ENCODE measurements around the gene HIVEP3.

The HIVEP3 gene

GRCh38 chr1:41900603-41901444 lies 17.9 kb downstream of the HIVEP3 start:
- no peak overlapping the region for H4K8ac ChIP-seq (ENCODE audit: low read depth, low read length)
- H3K27ac ChIP-seq (ENCODE audit: low read depth, low read length), result peak overlapping the region; percentile 91

DNA sequence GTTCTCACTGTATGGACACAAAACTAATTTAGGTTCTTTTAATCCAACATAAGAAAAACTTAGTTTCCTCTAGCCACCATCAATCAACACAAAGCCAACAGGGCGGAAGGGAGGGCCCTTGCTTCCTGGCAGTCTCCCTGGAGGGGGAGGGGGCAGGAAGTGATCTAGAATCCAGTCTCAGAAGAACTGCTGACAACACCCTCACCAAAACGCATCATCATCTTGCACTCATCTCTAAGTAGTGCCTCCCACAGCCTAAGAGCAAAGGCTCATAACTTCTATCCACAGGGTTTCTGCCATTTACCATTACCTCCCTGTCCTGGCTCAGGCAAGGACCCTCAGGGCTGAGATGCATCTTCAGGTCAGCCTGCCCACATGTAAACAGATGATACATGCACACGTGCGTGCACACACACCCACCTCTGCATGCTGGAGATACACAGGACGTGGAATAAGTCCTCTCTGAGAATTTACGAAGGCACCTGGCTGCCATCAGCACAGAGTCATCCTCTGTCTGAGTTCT lies 20.5 kb downstream of the HIVEP3 start:
- Histone ChIP-seq H4K5ac (ENCODE audit: low read length) (no peak overlapping the region), H3K36me3 (ENCODE audit: control insufficient read depth, insufficient read depth, low read length) (no peaks in the 10 kb centered on the region), H3K4ac (ENCODE audit: low read depth, low read length) (no peak overlapping the region), H3K18ac (ENCODE audit: low read length) (no peak overlapping the region), H3K4me2 (ENCODE audit: low read length) (no peak overlapping the region), H3K27me3 (ENCODE audit: insufficient read depth, low read length, poor library complexity) (no peaks in the 10 kb centered on the region), H3K4me3 (ENCODE audit: low read length) (no peak overlapping the region), H3K27ac (ENCODE audit: low read depth, low read length) (no peak overlapping the region), H3K79me1 (ENCODE audit: low read length) (no peaks in the 10 kb centered on the region), H4K8ac (ENCODE audit: low read depth, low read length) (no peak overlapping the region), H3K56ac (ENCODE audit: low read length) (no peak overlapping the region), H3K23ac (ENCODE audit: low read length) (no peak overlapping the region), H2AK5ac (ENCODE audit: low read length) (no peak overlapping the region), H2BK15ac (replicated peaks; ENCODE audit: low read depth) (no peak overlapping the region), H3K79me2 (ENCODE audit: control insufficient read depth, insufficient read depth, low read length) (no peaks in the 10 kb centered on the region), H3K9ac (ENCODE audit: low read length) (no peak overlapping the region), H3K4me1 (ENCODE audit: control insufficient read depth, low read depth, low read length) (peaks cover 14% of the 10 kb centered on the region), H2BK120ac (ENCODE audit: low read depth, low read length) (no peak overlapping the region), H2BK5ac (ENCODE audit: low read length) (no peak overlapping the region)
- DNase-seq, result peak; percentile 51
- WGBS (ENCODE audit: extremely low coverage, insufficient coverage, low lambda C conversion rate), result no CpG with 5 or more reads among the region's 6 CpGs

More at GRCh38 chr1:41900603-41901444, 17.9 kb downstream of the HIVEP3 start:
- H3K27me3 ChIP-seq (ENCODE audit: insufficient read depth, low read length, poor library complexity), result no peaks in the 10 kb centered on the region
- no peak overlapping the region for H3K9ac ChIP-seq (ENCODE audit: low read length)
- no peak overlapping the region for H2BK120ac ChIP-seq (ENCODE audit: low read depth, low read length)
- H3K56ac ChIP-seq (ENCODE audit: low read length), result peak overlapping the region; percentile 47
- no peaks in the 10 kb centered on the region for H3K79me1 ChIP-seq (ENCODE audit: low read length)
- H3K79me2 ChIP-seq (ENCODE audit: control insufficient read depth, insufficient read depth, low read length), result no peaks in the 10 kb centered on the region
- H4K5ac ChIP-seq (ENCODE audit: low read length), result no peak overlapping the region
- H2BK15ac ChIP-seq (replicated peaks; ENCODE audit: low read depth), result no peak overlapping the region
- H3K4me1 ChIP-seq (ENCODE audit: control insufficient read depth, low read depth, low read length), result peaks cover 14% of the 10 kb centered on the region
- H2BK5ac ChIP-seq (ENCODE audit: low read length), result no peak overlapping the region
- WGBS (ENCODE audit: extremely low coverage, insufficient coverage, low lambda C conversion rate), result no CpG with 5 or more reads among the region's 9 CpGs
- no peaks in the 10 kb centered on the region for H3K36me3 ChIP-seq (ENCODE audit: control insufficient read depth, insufficient read depth, low read length)
- no peak overlapping the region for H3K4me3 ChIP-seq (ENCODE audit: low read length)
- peak overlapping the region; percentile 11 for H3K4ac ChIP-seq (ENCODE audit: low read depth, low read length)
- peak; percentile 88 for DNase-seq
- H2AK5ac ChIP-seq (ENCODE audit: low read length), result no peak overlapping the region
- no peak overlapping the region for H3K23ac ChIP-seq (ENCODE audit: low read length)
- H3K18ac ChIP-seq (ENCODE audit: low read length), result peak overlapping the region; percentile 6
- H3K4me2 ChIP-seq (ENCODE audit: low read length), result no peak overlapping the region

- Histone ChIP-seq H3K23ac (ENCODE audit: low read length) (no peak overlapping the region), H3K4me1 (ENCODE audit: control insufficient read depth, low read depth, low read length) (peaks cover 2% of the 10 kb centered on the region)
Measured at GRCh38 chr1:41895552-41895951, 23.2 kb downstream of the HIVEP3 start.

GRCh38 chr1:41894808-41895483 lies 23.8 kb downstream of the HIVEP3 start:
- Histone ChIP-seq H3K27me3 (ENCODE audit: insufficient read depth, low read length, poor library complexity) (no peaks in the 10 kb centered on the region), H3K79me2 (ENCODE audit: control insufficient read depth, insufficient read depth, low read length) (no peaks in the 10 kb centered on the region), H4K5ac (ENCODE audit: low read length) (no peak overlapping the region), H2BK5ac (ENCODE audit: low read length) (no peak overlapping the region), H3K18ac (ENCODE audit: low read length) (no peak overlapping the region), H3K4ac (ENCODE audit: low read depth, low read length) (no peak overlapping the region), H3K23ac (ENCODE audit: low read length) (no peak overlapping the region), H3K4me2 (ENCODE audit: low read length) (no peak overlapping the region), H2AK5ac (ENCODE audit: low read length) (no peak overlapping the region), H3K4me1 (ENCODE audit: control insufficient read depth, low read depth, low read length) (no peaks in the 10 kb centered on the region), H3K79me1 (ENCODE audit: low read length) (no peaks in the 10 kb centered on the region), H2BK15ac (replicated peaks; ENCODE audit: low read depth) (no peak overlapping the region), H3K36me3 (ENCODE audit: control insufficient read depth, insufficient read depth, low read length) (no peaks in the 10 kb centered on the region), H4K8ac (ENCODE audit: low read depth, low read length) (no peak overlapping the region), H2BK120ac (ENCODE audit: low read depth, low read length) (no peak overlapping the region), H3K56ac (ENCODE audit: low read length) (no peak overlapping the region), H3K9ac (ENCODE audit: low read length) (no peak overlapping the region), H3K4me3 (ENCODE audit: low read length) (no peak overlapping the region), H3K27ac (ENCODE audit: low read depth, low read length) (no peak overlapping the region)
- WGBS (ENCODE audit: extremely low coverage, insufficient coverage, low lambda C conversion rate), result no CpG with 5 or more reads among the region's 6 CpGs
- DNase-seq, result no peak

More at GRCh38 chr1:41895552-41895951, 23.2 kb downstream of the HIVEP3 start:
- H4K5ac ChIP-seq (ENCODE audit: low read length), result no peak overlapping the region
- no peak overlapping the region for H3K56ac ChIP-seq (ENCODE audit: low read length)
- no peak overlapping the region for H4K8ac ChIP-seq (ENCODE audit: low read depth, low read length)
- no peak overlapping the region for H3K27ac ChIP-seq (ENCODE audit: low read depth, low read length)
- H3K36me3 ChIP-seq (ENCODE audit: control insufficient read depth, insufficient read depth, low read length), result no peaks in the 10 kb centered on the region
- no CpG with 5 or more reads among the region's 4 CpGs for WGBS (ENCODE audit: extremely low coverage, insufficient coverage, low lambda C conversion rate)
- no peak for DNase-seq
- no peak overlapping the region for H3K4ac ChIP-seq (ENCODE audit: low read depth, low read length)
- no peak overlapping the region for H2BK5ac ChIP-seq (ENCODE audit: low read length)
- H3K4me2 ChIP-seq (ENCODE audit: low read length), result no peak overlapping the region
- no peaks in the 10 kb centered on the region for H3K79me2 ChIP-seq (ENCODE audit: control insufficient read depth, insufficient read depth, low read length)
- no peaks in the 10 kb centered on the region for H3K27me3 ChIP-seq (ENCODE audit: insufficient read depth, low read length, poor library complexity)
- H3K9ac ChIP-seq (ENCODE audit: low read length), result no peak overlapping the region
- no peak overlapping the region for H3K18ac ChIP-seq (ENCODE audit: low read length)
- no peak overlapping the region for H2AK5ac ChIP-seq (ENCODE audit: low read length)
- H2BK120ac ChIP-seq (ENCODE audit: low read depth, low read length), result no peak overlapping the region
- H3K4me3 ChIP-seq (ENCODE audit: low read length), result no peak overlapping the region
- H3K79me1 ChIP-seq (ENCODE audit: low read length), result no peaks in the 10 kb centered on the region
- no peak overlapping the region for H2BK15ac ChIP-seq (replicated peaks; ENCODE audit: low read depth)

- H2BK15ac ChIP-seq (replicated peaks; ENCODE audit: low read depth), result no peak overlapping the region
- no CpG with 5 or more reads among the region's 4 CpGs for WGBS (ENCODE audit: extremely low coverage, insufficient coverage, low lambda C conversion rate)
- H3K56ac ChIP-seq (ENCODE audit: low read length), result no peak overlapping the region
- H3K36me3 ChIP-seq (ENCODE audit: control insufficient read depth, insufficient read depth, low read length), result no peaks in the 10 kb centered on the region
- no peak for DNase-seq
- H2BK120ac ChIP-seq (ENCODE audit: low read depth, low read length), result no peak overlapping the region
- H3K79me2 ChIP-seq (ENCODE audit: control insufficient read depth, insufficient read depth, low read length), result no peaks in the 10 kb centered on the region
- no peak overlapping the region for H4K8ac ChIP-seq (ENCODE audit: low read depth, low read length)
- no peak overlapping the region for H3K18ac ChIP-seq (ENCODE audit: low read length)
- H2AK5ac ChIP-seq (ENCODE audit: low read length), result no peak overlapping the region
- H4K5ac ChIP-seq (ENCODE audit: low read length), result no peak overlapping the region
- no peaks in the 10 kb centered on the region for H3K79me1 ChIP-seq (ENCODE audit: low read length)
- H3K9ac ChIP-seq (ENCODE audit: low read length), result no peak overlapping the region
- no peak overlapping the region for H3K4me3 ChIP-seq (ENCODE audit: low read length)
- H2BK5ac ChIP-seq (ENCODE audit: low read length), result no peak overlapping the region
- H3K27me3 ChIP-seq (ENCODE audit: insufficient read depth, low read length, poor library complexity), result no peaks in the 10 kb centered on the region
- H3K4me1 ChIP-seq (ENCODE audit: control insufficient read depth, low read depth, low read length), result no peaks in the 10 kb centered on the region
- H3K27ac ChIP-seq (ENCODE audit: low read depth, low read length), result no peak overlapping the region
- no peak overlapping the region for H3K4me2 ChIP-seq (ENCODE audit: low read length)
- no peak overlapping the region for H3K4ac ChIP-seq (ENCODE audit: low read depth, low read length)
- H3K23ac ChIP-seq (ENCODE audit: low read length), result no peak overlapping the region
Measured at GRCh38 chr1:41894101-41894807, 24.5 kb downstream of the HIVEP3 start.
